ENCODE results near the gene ELL3.
"Not testable (repeated sequence)": the region's sequence is repeated elsewhere in the genome, so short reads cannot be mapped to it uniquely, and the experiment has no call there.

The ELL3 gene, protein sequence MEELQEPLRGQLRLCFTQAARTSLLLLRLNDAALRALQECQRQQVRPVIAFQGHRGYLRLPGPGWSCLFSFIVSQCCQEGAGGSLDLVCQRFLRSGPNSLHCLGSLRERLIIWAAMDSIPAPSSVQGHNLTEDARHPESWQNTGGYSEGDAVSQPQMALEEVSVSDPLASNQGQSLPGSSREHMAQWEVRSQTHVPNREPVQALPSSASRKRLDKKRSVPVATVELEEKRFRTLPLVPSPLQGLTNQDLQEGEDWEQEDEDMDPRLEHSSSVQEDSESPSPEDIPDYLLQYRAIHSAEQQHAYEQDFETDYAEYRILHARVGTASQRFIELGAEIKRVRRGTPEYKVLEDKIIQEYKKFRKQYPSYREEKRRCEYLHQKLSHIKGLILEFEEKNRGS

GRCh38 chr15:43776718-43777266, at the start of gene ELL3:
TSS of gene ELL3 (minus strand) at chr15:43776966. CDS start at chr15:43776901, 65 bp downstream.
- peak; percentile 58 for DNase-seq

DNA sequence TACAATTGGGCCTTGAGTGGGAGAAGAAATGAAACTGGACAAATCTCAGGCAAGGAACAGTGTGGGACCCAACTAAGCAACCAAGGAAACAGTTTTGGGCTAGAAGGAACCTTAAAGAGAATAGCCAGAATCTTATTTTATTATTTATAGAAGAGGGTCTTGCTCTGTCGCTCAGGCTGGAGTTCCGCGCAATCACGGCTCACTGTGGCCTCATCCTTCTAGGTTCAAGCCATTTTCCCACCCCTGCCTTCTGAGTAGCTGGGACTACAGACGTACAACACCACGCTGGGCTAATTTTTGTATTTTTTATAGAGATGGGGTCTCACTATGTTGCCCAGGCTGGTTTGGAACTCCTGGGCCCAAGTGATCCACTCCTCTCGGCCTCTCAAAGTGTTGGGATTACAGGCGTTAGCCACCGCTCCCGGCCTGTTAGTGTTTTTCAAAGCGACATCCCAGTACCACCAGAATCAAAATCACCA, 49.3 kb upstream of the ELL3 start:
- DNase-seq, result no peak

DNA sequence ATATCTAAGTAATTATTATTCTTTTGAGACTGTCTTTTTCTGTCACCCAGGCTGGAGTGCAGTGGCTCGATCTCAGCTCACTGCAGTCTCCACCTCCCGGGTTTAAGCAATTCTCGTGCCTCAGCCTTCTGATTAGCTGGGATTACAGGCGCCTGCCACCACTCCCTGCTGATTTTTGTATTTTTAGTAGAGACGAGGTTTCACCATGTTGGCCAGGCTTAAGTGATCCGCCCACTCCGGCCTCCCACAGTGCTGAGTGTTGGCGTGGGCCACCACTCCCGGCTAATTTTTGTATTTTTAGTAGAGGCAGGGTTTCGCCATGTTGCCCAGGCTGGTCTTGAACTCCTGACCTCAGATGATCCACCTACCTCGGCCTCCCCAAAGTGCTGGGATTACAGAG, 48.5 kb upstream of the ELL3 start:
- not testable (repeated sequence) for DNase-seq

DNA sequence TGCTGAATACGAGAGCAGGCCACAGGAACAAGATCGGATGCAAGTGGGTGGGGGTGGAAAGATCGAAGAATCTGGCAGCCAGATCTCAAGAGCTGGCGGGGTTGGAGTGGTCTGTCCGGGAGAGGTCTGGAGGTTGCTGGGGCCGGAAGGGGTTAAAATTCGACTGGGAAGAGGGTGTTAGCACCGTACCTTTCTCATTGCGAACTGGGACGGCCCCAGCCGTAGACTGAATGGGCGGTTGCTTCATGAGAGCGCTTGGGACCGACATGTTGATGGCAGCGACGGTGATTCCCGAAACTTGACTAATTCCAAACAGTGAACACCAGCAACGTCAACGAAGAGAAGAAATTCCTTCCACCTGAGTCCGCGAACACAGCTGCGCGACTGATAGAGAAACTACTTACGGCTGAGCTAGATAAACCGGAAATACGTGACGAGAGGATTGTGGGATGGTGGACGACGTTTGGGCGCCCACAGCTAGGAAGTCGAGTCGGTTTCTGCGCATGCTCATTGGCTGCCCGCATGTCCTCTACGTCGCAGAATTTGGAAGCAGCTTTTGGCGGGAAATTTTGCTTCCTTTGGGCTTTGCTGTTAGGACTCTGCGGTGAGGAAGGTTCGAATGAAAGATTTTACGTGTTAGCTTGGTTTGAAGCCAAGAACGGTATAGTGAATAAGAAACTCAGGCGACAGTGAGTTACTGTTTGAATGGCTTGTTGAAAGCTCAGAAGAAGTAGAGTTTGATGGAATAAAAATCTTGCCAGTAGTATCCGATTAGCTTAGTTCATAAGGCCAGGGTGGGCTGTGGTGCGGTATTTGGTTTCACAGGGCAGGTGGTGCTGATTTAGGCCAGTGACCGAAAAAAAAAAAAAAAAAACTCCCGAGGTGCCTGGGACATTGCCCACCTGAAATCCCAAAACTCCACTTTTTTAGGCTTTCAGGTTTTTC, 47.8 kb upstream of the ELL3 start, which contains the start of gene MFAP1:
MFAP1 (minus strand) TSS at position 389 of the 945 bp plus-strand sequence; CDS start at position 268, 121 bp downstream.
- peak; percentile 84 for DNase-seq

GRCh38 chr15:43821505-43821904, 44.7 kb upstream of the ELL3 start:
- no peak for DNase-seq

DNA sequence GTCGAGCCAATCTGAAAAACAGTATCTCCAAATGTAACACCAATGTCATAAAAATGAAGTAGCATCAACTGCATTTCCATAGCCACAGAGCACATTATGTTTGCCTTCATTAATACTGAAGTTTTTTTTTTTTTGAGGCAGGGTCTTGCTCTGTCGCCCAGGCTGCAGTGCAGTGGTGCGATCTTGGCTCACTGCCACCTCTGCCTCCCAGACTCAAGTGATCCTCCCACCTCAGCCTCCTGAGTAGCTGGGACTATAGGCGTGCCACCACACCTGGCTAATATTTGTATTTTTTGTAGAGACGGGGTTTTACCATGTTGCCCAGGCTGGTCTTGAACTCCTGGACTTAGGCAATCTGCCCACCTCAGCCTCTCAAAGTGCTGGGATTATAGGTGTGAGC, 38.3 kb upstream of the ELL3 start:
- DNase-seq, result not testable (repeated sequence)

DNA sequence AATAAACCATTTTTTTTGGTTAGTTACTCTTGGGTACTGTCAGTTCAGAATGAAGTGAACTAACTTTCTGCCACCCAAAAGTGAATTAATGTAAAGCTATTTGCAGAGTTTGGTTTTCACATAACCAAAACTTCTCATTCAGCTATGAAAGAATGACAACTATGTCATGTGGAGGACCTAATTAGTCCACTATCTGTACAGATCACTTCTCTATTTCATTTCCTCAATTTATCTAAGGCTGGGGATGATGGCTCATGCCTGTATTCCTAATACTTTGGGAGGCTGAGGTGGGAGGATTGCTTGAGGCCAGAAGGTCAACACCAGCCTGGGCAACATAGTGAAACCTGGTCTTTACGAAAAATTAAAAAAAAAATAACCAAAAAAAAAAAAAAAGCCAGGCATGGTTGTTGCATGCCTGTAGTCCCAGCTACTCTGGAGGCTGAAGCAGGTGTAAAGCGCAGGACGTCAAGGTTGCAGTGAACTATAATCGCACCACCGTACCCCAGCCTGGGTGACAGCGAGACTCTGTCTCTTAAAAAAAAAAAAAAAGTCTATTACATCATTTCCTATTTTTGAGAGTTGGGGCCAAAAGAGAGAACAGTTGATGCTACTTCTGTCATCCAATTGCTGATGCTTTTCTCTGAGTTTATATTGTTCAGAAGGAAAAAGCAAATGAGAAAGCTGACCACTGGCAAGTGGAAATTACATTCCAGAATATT, 32.4 kb upstream of the ELL3 start:
- DNase-seq, result no peak

- DNase-seq, result no peak
These were observed 31.7 kb upstream of the ELL3 start for GRCh38 chr15:43808435-43808950.

DNA sequence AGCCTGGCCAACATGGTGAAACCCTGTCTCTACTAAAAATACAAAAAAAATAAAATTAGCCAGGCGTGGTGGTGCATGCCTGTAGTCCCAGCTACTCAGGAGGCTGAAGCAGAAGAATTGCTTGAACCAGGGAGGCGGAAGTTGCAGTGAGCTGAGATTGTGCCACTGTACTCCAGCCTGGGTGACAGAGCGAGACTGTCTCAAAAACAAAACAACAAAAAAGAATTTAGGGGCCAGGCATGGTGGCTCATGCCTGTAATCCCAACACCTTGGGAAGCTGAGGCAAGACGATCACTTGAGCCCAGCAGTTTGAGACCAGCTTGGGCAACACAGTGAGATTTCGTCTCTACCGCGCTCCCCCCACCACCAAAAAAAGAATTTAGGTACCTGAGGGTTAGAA, 25.9 kb upstream of the ELL3 start:
- not testable (repeated sequence) for DNase-seq

- peak; percentile 56 for DNase-seq
These were observed 23.7 kb upstream of the ELL3 start, which contains the start of gene HYPK for GRCh38 chr15:43800286-43801141. TSS of gene HYPK (plus strand) at chr15:43800599. CDS start at chr15:43800623, 24 bp downstream.

DNA sequence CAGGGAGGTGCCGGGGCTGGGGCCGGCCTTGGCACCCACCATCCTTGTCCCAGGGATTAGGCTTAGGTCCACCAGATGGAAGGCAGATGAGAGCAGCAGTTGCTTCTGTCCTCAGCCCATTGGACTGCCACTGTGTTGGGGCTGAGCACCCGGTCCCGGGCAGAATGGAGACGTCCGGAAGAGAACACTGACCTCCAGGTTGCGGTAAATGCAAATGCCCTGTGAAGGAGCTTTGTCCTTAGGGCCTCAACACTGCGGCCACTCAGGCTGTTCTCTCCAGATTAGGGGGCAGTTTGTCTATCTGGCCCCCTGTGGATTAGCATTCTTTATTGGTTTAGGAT, 23.1 kb upstream of the ELL3 start, which contains the start of gene SERINC4:
SERINC4 (minus strand) TSS at position 276 of the 341 bp plus-strand sequence; CDS start at position 42, 234 bp downstream.
- no peak for DNase-seq

DNA sequence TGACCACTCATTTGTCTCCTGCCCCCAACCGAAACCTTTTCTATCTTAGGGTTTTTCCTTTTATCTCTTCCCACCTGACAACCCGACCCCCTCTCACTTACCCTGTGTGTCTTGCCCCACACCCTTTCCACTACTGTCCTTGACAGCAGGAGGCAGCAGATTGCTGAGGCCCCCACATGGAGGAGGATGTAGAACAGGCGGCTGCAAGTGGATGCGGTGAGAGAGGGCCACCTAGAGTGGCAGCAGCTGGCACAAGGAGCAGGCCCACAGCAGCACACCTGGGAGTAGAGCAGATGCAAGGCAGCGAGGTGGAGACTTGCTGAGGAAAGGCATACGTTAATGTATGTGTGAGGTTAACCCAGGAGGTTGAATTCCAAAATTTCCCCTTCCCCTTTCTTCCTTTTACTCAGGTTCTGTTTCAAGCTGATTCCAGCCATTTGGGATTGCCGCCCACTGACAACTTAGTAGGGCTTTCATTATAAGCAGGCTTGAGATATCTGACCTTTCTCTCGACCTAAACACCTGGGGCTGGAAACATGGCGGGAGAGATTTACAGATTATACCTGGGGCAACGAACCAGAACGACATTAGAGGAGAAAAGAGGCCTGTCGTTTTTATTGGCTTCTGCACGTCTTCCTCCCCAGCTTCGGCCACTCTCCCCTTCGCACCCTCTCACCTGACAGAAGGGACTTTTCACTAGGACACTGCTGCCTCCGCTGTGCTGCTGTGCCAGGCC, 22.6 kb upstream of the ELL3 start:
- no peak for DNase-seq

- DNase-seq, result no peak
These were observed 19.8 kb upstream of the ELL3 start for GRCh38 chr15:43796566-43796965.

- no peak for DNase-seq
These were observed 19.2 kb upstream of the ELL3 start for GRCh38 chr15:43795997-43796396.

DNA sequence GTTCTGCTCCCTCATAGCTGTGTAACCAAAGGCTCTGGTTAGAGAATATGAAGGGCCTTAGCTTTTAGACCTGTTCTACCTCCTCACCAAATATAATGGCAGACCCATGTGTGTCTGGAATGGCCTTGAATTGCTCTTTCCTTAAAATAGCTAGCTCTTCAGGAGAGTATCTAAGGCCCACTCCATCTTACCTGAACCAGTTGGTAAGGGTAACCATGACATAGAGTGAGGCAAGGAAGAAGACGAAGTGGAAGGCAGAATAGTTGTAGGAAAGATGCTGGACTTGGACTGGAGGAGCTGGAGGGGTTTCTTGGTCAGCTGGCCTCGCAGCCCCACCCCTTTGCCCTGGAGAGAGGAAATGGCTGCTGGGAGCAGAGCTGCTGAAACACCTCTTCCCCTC, 18.4 kb upstream of the ELL3 start:
- DNase-seq, result no peak

GRCh38 chr15:43794269-43795037, 17.7 kb upstream of the ELL3 start:
- DNase-seq, result no peak

GRCh38 chr15:43793647-43794046, 16.9 kb upstream of the ELL3 start:
- no peak for DNase-seq

- DNase-seq, result no peak
These were observed 16.2 kb upstream of the ELL3 start for GRCh38 chr15:43792761-43793476.
